ENCODE results near the gene SLC11A1. TPM values are rescaled to one million over a fixed set of nuclear protein-coding genes. Genes with fewer than 3 reads are reported as not detected.

The SLC11A1 gene
- total RNA-seq, 2 donors from 2014 or later: 0.09 to 0.19 TPM

GRCh38 chr2:218401890-218402289 is 19.8 kb downstream of the SLC11A1 start:
- Mint-ChIP-seq H3K27me3 (no peaks in the 10 kb centered on the region), H3K9me3 (no peaks in the 10 kb centered on the region), H3K4me1 (peaks cover 11% of the 10 kb centered on the region), H3K27ac (no peak overlapping the region), H3K4me3 (peak overlapping the region; percentile 94), H3K36me3 (ENCODE audit: low read depth) (peaks cover 83% of the 10 kb centered on the region)
- no peak for ATAC-seq (replicated peaks)

- Mint-ChIP-seq H3K4me3 (peak overlapping the region; percentile 16), H3K4me1 (peaks cover 16% of the 10 kb centered on the region), H3K36me3 (ENCODE audit: low read depth) (peaks cover 80% of the 10 kb centered on the region), H3K27ac (no peak overlapping the region), H3K9me3 (no peaks in the 10 kb centered on the region), H3K27me3 (no peaks in the 10 kb centered on the region)
- no peak for ATAC-seq (replicated peaks)
Measured at GRCh38 chr2:218402491-218402901, 20.4 kb downstream of the SLC11A1 start.

GRCh38 chr2:218402911-218403411 is 20.9 kb downstream of the SLC11A1 start:
- Mint-ChIP-seq H3K4me3 (peak overlapping the region; percentile 8), H3K9me3 (no peaks in the 10 kb centered on the region), H3K4me1 (peaks cover 16% of the 10 kb centered on the region), H3K36me3 (ENCODE audit: low read depth) (peaks cover 75% of the 10 kb centered on the region), H3K27ac (no peak overlapping the region), H3K27me3 (no peaks in the 10 kb centered on the region)
- no peak for ATAC-seq (replicated peaks)

- peak overlapping the region; percentile 8 for H3K4me3 Mint-ChIP-seq
- no peak overlapping the region for H3K27ac Mint-ChIP-seq
- no peaks in the 10 kb centered on the region for H3K27me3 Mint-ChIP-seq
- H3K4me1 Mint-ChIP-seq: peaks cover 16% of the 10 kb centered on the region
- no peak for ATAC-seq (replicated peaks)
- peaks cover 69% of the 10 kb centered on the region for H3K36me3 Mint-ChIP-seq (ENCODE audit: low read depth)
- no peaks in the 10 kb centered on the region for H3K9me3 Mint-ChIP-seq
Measured at GRCh38 chr2:218403810-218404209, 21.7 kb downstream of the SLC11A1 start.

GRCh38 chr2:218404351-218405085 is 22.4 kb downstream of the SLC11A1 start:
- Mint-ChIP-seq H3K4me1 (peaks cover 16% of the 10 kb centered on the region), H3K27me3 (no peaks in the 10 kb centered on the region), H3K4me3 (peak overlapping the region; percentile 87), H3K36me3 (ENCODE audit: low read depth) (peaks cover 64% of the 10 kb centered on the region), H3K27ac (no peak overlapping the region), H3K9me3 (no peaks in the 10 kb centered on the region)
- no peak for ATAC-seq (replicated peaks)

- H3K4me3 Mint-ChIP-seq: peak overlapping the region; percentile 87
- H3K36me3 Mint-ChIP-seq (ENCODE audit: low read depth): peaks cover 60% of the 10 kb centered on the region
- no peaks in the 10 kb centered on the region for H3K9me3 Mint-ChIP-seq
- H3K4me1 Mint-ChIP-seq: peaks cover 16% of the 10 kb centered on the region
- H3K27me3 Mint-ChIP-seq: no peaks in the 10 kb centered on the region
- H3K27ac Mint-ChIP-seq: peak overlapping the region; percentile 84
- no peak for ATAC-seq (replicated peaks)
Measured at GRCh38 chr2:218405086-218405745, 23.1 kb downstream of the SLC11A1 start.

GRCh38 chr2:218405746-218406208 is 23.7 kb downstream of the SLC11A1 start:
- H3K27ac Mint-ChIP-seq: peak overlapping the region; percentile 84
- H3K4me3 Mint-ChIP-seq: peak overlapping the region; percentile 87
- ATAC-seq (replicated peaks): peak; percentile 0
- no peaks in the 10 kb centered on the region for H3K27me3 Mint-ChIP-seq
- H3K9me3 Mint-ChIP-seq: no peaks in the 10 kb centered on the region
- peaks cover 16% of the 10 kb centered on the region for H3K4me1 Mint-ChIP-seq
- peaks cover 57% of the 10 kb centered on the region for H3K36me3 Mint-ChIP-seq (ENCODE audit: low read depth)

GRCh38 chr2:218406209-218406948 is 24.3 kb downstream of the SLC11A1 start:
- Mint-ChIP-seq H3K27me3 (no peaks in the 10 kb centered on the region), H3K27ac (peak overlapping the region; percentile 91), H3K4me3 (peak overlapping the region; percentile 87), H3K9me3 (no peaks in the 10 kb centered on the region), H3K36me3 (ENCODE audit: low read depth) (peaks cover 50% of the 10 kb centered on the region), H3K4me1 (peaks cover 16% of the 10 kb centered on the region)
- ATAC-seq (replicated peaks): peak; percentile 89

- H3K4me1 Mint-ChIP-seq: peaks cover 16% of the 10 kb centered on the region
- H3K9me3 Mint-ChIP-seq: no peaks in the 10 kb centered on the region
- peak overlapping the region; percentile 87 for H3K4me3 Mint-ChIP-seq
- peak overlapping the region; percentile 91 for H3K27ac Mint-ChIP-seq
- peak; percentile 50 for ATAC-seq (replicated peaks)
- H3K36me3 Mint-ChIP-seq (ENCODE audit: low read depth): peaks cover 43% of the 10 kb centered on the region
- H3K27me3 Mint-ChIP-seq: no peaks in the 10 kb centered on the region
Measured at GRCh38 chr2:218406949-218407618, 25.0 kb downstream of the SLC11A1 start.

GRCh38 chr2:218407717-218408116 is 25.6 kb downstream of the SLC11A1 start:
- peak overlapping the region; percentile 91 for H3K27ac Mint-ChIP-seq
- no peaks in the 10 kb centered on the region for H3K27me3 Mint-ChIP-seq
- H3K9me3 Mint-ChIP-seq: no peaks in the 10 kb centered on the region
- peaks cover 37% of the 10 kb centered on the region for H3K36me3 Mint-ChIP-seq (ENCODE audit: low read depth)
- peak overlapping the region; percentile 87 for H3K4me3 Mint-ChIP-seq
- no peak for ATAC-seq (replicated peaks)
- H3K4me1 Mint-ChIP-seq: peaks cover 16% of the 10 kb centered on the region

GRCh38 chr2:218418321-218418716 is 36.2 kb downstream of the SLC11A1 start:
- Mint-ChIP-seq H3K36me3 (ENCODE audit: low read depth) (no peaks in the 10 kb centered on the region), H3K4me3 (no peak overlapping the region), H3K27ac (no peak overlapping the region), H3K27me3 (no peaks in the 10 kb centered on the region), H3K9me3 (no peaks in the 10 kb centered on the region), H3K4me1 (no peaks in the 10 kb centered on the region)
- ATAC-seq (replicated peaks): no peak

- H3K4me3 Mint-ChIP-seq: no peak within 1 kb of the TSS
- no peak for ATAC-seq (replicated peaks)
- H3K27me3 Mint-ChIP-seq: no peaks in the 10 kb centered on the region
- no peak within 1 kb of the TSS for H3K27ac Mint-ChIP-seq
- H3K9me3 Mint-ChIP-seq: no peaks in the 10 kb centered on the region
- no peaks in the 10 kb centered on the region for H3K36me3 Mint-ChIP-seq (ENCODE audit: low read depth)
- H3K4me1 Mint-ChIP-seq: no peaks in the 10 kb centered on the region
Measured at GRCh38 chr2:218418717-218419458, 36.8 kb downstream of the SLC11A1 start, which contains the start of gene VIL1. VIL1 (plus strand) TSS chr2:218419123; CDS start chr2:218423779, 4,656 bp downstream.

- no peaks in the 10 kb centered on the region for H3K9me3 Mint-ChIP-seq
- no peaks in the 10 kb centered on the region for H3K27me3 Mint-ChIP-seq
- no peaks in the 10 kb centered on the region for H3K4me1 Mint-ChIP-seq
- no peaks in the 10 kb centered on the region for H3K36me3 Mint-ChIP-seq (ENCODE audit: low read depth)
- ATAC-seq (replicated peaks): no peak
- no peak overlapping the region for H3K4me3 Mint-ChIP-seq
- no peak overlapping the region for H3K27ac Mint-ChIP-seq
Measured at GRCh38 chr2:218419630-218420216, 37.6 kb downstream of the SLC11A1 start.

All from activated T-helper 17 cell treated with anti-CD3 and anti-CD28 coated beads, Interleukin-2, amount 50 U/mL, for 72 hours (primary cell).